Fibroblast of mammary gland (primary cell): Measurements from ENCODE around the gene CKM.
A peak's percentile ranks its signal among the peaks of the same experiment; 100 is the strongest.

Source experiments
- DNase-seq: peaks from one replicate; pipeline ENCODE4 v3.0.0-alpha.2; 2010; ENCODE audit warnings: low read depth
- H3K4me3 ChIP-seq: 2 replicates; pipeline ENCODE4 v1.5.1; 2011; ENCODE audit warnings: low read depth, mild to moderate bottlenecking, low read length, moderate library complexity; ENCODE audit not compliant: control insufficient read depth
- CTCF ChIP-seq: conservative IDR thresholded peaks from 2 replicates; pipeline ENCODE4 v1.5.1; 2011; ENCODE audit warnings: low read depth, low read length, inconsistent platforms; ENCODE audit not compliant: control insufficient read depth, insufficient read depth

CKM gene

GRCh38 chr19:45345506-45345860, 22.8 kb upstream of the CKM start:
- TF ChIP-seq CTCF: no peak
- H3K4me3 ChIP-seq: no peak overlapping the region
- DNase-seq: no peak

- DNase-seq: no peak
- TF ChIP-seq CTCF: no peak
These were observed 22.2 kb upstream of the CKM start for GRCh38 chr19:45344621-45345505.

GRCh38 chr19:45342911-45343310, 20.2 kb upstream of the CKM start:
- no peak for TF ChIP-seq CTCF
- no peak overlapping the region for H3K4me3 ChIP-seq
- DNase-seq: no peak

More at GRCh38 chr19:45344621-45345505, 22.2 kb upstream of the CKM start:
- no peak overlapping the region for H3K4me3 ChIP-seq

GRCh38 chr19:45340899-45341453, 18.3 kb upstream of the CKM start:
- TF ChIP-seq CTCF: no peak
- no peak overlapping the region for H3K4me3 ChIP-seq
- DNase-seq: peak; percentile 7

GRCh38 chr19:45340232-45340898, 17.7 kb upstream of the CKM start, which contains the start of gene KLC3:
Gene KLC3, plus strand, starts transcription at chr19:45340750. Its CDS starts 4,792 bp downstream, at chr19:45345542.
- TF ChIP-seq CTCF: no peak
- H3K4me3 ChIP-seq: no peak within 1 kb of the TSS
- no peak for DNase-seq

- no peak overlapping the region for H3K4me3 ChIP-seq
- DNase-seq: no peak
- TF ChIP-seq CTCF: no peak
These were observed 17.0 kb upstream of the CKM start for GRCh38 chr19:45339629-45340028.
